Lung microvascular endothelial cell (primary cell): ENCODE measurements around the gene BTLA. TPM values are rescaled to one million over a fixed set of nuclear protein-coding genes. Genes with fewer than 3 reads are reported as not detected.
"Not testable (repeated sequence)": the region's sequence is repeated elsewhere in the genome, so short reads cannot be mapped to it uniquely, and the experiment has no call there.

ENCODE experiments used
- DNase-seq, 2 donors: peaks; one replicate each; pipeline versions ENCODE4 v3.0.0 to v3.0.0-alpha.2; 2010; ENCODE audit warnings: low read depth in 2 of 2
- total RNA-seq: library from RNA; depleted of rRNA; stranded (reverse); fragments of >200 nt; gene quantifications from 2 replicates; pipeline ENCODE4 v1.2.1, GENCODE V29; 2014

Gene BTLA
- total RNA-seq, 1 donor from 2014 or later: not detected

DNA sequence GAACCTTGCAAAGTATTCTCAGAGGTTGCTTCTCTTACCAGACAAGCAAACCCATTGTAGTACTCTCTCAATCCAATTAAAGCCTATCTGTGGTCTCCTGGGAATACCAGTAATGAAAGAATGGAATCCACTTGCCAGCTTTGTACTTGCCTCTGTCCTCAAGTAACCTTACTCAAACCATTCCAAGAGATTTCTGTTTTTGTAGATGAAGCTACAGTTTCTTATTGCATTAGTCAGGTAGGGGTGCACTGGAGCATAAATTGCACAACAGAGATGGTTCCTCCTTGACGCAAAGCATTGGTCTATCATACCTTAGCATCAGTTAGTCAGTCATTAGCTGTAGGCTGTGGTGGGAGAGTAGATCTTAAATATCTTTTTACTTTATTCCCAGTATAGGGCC, 52.9 kb downstream of the BTLA start:
- DNase-seq: no peak

DNA sequence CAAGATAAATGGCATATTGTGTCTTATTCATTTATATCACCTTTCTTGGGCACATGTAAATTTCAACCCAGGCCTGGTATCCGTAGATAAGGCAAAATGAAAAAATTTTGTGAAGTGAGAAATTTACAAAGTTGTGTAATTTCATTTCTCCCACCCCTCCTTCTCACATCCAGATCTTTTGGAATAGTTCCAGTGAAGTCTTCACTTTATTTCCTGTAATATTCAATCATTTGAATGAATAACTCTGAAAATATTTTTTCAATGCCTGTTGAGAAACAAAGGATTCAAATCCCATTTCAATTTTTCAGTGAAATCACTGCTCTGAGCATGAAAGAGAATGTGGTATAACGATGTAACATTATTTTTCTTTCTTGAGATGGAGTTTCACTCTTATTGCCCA, 53.4 kb downstream of the BTLA start:
- DNase-seq: no peak

DNA sequence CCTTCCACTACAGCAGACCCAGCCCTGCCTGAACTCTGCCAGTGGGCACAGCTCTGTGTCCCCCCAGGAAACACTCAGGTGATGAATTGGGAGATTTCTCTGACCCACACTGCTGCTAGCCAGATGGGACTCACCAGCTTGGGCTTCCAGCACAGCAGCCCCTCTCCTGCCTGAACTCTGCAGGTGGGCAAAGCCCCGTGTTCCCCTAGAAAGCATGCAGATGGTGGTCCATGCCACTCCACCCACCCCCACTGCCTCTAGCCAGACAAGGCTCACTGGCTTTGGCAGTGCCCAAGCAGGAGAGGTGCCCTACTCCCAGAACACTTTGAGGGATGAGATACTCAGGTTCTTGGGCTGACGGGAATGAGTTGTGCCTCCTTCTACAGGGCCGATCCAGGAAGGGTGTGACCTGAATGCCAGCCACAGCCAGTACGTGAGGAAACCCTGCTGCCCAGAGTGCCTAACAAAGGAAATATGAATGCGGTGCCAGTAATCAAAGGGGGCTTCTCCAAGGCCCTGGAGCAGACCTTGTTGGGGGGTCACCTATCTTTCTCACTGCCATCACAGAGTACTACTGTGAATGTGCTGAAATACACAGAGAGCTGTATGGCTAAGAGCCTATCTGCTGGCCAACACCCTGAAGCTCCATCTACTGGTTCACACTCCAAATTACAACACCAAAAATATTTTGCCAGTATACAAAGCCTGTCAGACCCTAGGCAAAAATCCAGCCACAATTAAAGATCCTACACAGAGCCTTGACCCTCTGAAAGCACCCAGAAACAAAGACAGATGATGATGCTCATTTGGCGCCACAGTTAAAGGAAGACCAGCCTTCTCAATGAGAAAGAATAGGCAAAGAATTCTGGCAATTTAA, 61.9 kb downstream of the BTLA start:
- DNase-seq: peak; percentile 58 to 62

DNA sequence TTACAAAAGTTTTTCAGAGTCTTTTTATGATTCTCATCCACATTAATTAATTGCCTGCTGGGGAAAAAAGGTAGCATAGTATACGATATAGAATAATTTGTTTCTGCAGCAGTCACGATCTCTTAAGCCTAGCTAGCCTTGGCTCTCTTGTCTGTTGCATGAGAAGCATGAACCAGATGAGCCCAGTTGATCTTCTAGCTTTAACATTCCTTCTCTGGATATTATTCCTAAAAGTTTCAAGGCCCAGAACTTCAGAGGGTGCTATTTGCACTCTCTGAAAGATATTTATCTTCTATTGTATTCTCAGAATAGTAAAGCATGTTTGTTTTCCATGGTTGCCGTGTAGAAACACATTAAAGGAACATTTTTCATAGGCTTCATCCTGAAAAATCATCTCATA, 69.3 kb downstream of the BTLA start:
- no peak for DNase-seq

DNA sequence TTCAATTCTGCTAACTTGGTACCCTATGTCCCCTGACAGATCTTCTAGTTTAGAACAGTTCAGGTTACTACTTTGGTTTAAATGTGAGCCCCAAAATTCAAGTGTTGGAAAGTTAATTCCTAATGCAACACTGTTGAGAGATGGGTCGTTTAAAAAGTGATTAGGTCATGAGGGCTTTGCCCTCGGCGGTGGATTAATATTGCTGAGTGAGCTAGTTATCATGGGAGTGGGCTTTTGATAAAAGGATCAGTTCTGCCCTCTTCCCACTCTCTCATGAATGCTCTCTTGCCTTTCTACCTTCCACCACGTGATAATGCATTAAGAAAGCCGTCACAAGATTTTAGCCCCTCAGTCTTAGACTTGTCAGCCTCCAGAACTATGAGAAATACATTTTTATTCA, 72.1 kb downstream of the BTLA start:
- no peak for DNase-seq

DNA sequence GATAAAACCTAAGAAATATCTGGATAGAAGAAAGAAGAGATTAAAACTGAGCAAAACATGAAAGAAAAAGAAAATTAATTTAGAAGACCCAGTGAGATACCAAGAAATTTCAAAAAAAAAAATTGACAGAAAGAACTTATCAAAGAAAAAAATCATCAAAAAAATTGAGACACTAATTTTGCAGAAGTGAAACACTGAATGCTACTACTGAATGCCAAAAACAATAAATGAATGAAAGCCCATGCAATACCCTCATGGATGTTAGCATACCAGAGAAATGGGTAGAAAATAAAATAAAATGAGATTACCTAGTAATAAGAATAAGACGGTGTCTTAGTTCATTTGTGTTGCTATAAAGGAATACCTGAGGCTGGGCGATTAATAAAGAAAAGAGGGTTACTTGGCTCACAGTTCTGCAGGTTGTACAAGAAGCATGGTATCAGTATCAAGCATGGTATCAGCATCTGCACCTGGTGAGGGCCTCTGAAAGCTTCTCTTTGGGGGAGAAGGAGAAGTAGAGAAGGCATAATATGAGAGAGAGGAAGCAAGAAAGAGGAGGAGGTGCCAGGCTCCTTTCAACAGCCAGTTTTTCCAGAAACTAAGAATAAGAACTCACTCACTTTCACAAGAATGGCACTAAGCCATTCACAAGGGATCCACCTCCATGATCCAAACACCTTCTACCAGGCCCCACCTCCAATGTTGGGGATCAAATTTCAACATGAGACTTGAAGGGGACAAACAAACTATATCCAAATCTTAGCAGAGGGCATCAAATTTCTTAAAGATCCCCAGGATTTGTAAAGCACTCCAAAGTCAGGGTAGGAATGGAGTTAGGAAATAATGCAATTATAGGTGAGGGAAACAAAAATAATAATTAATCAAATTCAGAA, 73.2 kb downstream of the BTLA start:
- no peak for DNase-seq

DNA sequence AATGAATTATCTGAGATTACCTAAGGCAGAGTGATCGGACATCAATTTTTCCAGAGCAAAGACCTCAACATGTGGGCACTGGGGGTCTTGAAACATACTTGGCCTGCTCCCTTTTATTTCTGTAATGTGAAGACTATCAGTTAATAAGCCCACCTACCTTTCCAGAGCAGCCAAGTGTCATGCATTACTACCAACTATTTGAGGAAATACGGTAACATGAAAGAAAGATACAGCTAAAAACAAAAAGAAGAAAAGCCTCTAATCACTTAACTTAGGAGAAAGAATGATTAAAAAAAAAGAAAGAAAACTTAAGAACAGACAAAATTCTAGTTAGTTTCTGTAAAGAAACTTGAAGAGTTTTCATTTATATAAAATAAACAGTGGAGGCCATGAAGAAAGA, 73.9 kb downstream of the BTLA start:
- DNase-seq: no peak

DNA sequence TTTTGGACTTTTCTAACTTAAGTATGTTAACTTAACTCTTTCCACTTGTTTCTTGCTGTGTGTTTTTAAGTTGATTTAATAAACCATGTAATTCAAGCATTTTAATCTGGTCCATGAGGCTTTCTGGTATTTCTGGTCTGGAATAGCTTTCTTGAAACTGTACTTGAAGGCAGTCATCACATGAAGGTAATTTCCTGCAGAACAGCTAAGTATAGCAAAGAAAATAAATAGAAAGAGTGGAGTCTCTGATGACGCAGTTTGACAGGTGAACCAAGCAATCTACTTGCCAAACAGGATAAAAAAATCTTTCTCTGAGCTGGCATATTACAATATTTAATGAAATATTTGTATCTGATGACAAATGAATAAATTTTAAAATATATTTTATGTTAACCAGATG, 74.9 kb downstream of the BTLA start:
- DNase-seq: no peak

DNA sequence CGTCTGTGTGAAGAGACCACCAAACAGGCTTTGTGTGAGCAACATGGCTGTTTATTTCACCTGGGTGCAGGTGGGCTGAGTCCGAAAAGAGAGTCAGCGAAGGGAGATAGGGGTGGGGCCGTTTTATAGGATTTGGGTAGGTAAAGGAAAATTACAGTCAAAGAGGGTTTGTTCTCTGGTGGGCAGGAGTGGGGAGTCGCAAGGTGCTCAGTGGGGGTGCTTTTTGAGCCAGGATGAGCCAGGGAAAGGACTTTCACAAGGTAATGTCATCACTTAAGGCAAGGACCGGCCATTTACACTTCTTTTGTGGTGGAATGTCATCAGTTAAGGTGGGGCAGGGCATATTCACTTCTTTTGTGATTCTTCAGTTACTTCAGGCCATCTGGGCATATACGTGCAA, 76.4 kb downstream of the BTLA start:
- not testable (repeated sequence) for DNase-seq

DNA sequence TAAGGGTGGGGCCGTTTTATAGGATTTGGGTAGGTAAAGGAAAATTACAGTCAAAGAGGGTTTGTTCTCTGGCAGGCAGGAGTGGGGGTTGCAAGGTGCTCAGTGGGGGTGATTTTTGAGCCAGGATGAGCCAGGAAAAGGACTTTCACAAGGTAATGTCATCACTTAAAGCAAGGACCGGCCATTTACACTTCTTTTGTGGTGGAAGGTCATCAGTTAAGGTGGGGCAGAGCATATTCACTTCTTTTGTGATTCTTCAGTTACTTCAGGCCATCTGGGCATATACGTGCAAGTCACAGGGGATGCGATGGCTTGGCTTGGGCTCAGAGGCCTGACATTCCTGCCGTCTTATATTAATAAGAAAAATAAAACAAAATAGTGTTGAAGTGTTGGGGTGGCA, 80.7 kb downstream of the BTLA start:
- not testable (repeated sequence) for DNase-seq

DNA sequence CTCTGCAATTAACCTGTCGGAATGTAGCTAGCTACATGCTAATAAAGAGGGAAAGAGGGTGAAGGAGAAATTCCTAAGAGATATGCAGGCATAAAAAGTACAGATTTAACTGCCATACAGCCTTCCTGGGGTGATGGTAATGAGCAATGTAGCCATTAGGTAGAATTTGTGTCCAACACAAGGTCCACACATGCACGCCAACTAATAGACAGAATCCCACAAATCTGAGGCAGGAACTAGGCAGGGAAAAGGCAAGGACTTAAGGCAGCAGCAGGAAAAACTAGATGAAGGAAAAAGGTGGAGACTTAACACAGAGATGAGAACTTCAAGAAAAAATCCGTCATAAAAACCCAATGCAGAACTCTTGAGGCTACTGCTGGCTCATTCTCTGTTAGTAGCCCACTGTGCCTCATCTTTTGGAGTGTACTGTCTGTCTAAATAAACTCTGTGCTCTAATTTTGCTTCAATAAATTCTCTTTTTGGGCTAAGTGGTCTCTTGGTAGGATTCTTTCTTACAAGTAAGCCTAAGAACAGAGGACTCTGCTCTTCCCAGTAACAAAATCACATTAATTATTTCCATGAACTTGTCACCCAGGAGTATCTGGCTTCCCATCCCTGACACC, 81.5 kb downstream of the BTLA start:
- DNase-seq: no peak

DNA sequence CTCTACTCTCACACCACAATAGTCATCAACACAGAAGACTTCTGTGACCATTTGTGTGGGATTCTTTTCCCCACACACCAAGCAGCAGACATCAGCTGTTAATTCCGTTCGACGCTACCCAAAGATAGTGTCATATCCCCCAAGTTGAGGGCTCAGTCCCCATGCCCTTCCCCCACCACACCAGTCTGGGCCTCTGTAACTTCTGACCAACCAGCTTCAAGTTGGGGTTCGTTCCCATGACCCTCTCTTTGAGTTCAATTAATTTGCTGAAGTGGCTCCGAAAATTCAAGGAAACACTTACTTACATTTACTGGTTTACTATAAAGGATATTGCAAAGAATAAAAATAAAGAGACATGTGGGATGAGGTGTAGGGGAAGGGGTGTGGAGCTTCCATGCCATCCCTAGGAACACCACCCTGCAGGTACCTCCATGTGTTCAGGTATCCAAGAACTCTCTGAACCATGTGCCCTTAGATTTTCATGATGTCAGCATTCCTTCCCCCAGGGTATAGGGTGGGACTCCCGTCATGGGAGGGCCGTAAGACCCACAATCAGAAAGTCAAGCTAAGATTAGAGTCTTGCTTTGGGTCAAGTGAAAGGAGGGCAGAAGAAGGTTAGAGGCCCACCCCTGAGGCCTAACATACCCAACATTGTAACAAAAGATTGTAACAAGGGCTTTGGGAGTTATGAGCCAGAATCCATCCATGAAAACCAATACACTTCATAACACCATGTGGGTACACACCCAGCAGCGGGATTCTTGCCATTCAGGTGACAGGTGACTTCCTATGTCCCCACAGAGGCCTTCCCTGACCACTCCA, 82.7 kb downstream of the BTLA start:
- no peak for DNase-seq

DNA sequence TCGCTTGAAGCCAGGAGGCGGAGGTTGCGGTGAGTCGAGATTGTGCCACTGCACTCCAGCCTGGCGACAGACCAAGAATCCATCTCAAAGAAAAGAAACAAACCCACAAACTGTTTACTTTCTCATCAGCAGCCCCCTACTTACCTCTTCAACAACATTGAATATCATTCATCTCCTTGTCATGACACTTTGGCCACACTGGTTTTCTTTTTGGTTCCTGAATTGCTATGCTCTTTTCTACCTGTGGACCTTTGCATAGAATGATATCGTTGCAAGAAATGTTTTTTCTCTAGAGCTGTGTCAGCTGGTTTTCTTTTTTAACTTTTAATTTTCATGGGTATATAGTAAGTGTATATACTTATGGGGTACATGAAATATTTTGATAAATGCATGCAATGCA, 83.9 kb downstream of the BTLA start:
- no peak for DNase-seq

Other genes with a start within 250 kb of the BTLA start
- under 0.01 TPM in 2 replicates for gene SLC9C1, start 205.3 kb downstream of the BTLA start, total RNA-seq
- gene CD200, start 166.3 kb downstream of the BTLA start, total RNA-seq: 3.1 and 9.9 TPM in 2 replicates
- gene ATG3, start 62.5 kb upstream of the BTLA start, total RNA-seq: 60.1 and 66.1 TPM in 2 replicates
- gene SLC35A5, start 62.6 kb upstream of the BTLA start, total RNA-seq: 22.0 and 35.7 TPM in 2 replicates
- gene CCDC80, start 141.7 kb upstream of the BTLA start, total RNA-seq: 5.2 and 14.4 TPM in 2 replicates